Naive B cell (primary cell): ENCODE measurements around the gene CNST. TPM values are rescaled to one million over a fixed set of nuclear protein-coding genes. Genes with fewer than 3 reads are reported as not detected.
A peak's percentile ranks its signal among the peaks of the same experiment; 100 is the strongest.
"Not testable (repeated sequence)": the region's sequence is repeated elsewhere in the genome, so short reads cannot be mapped to it uniquely, and the experiment has no call there.

Source experiments
- ATAC-seq, 2 donors: fragments of 150-1000 bp; cut with Tn5 transposase; 2 replicates each; pipeline ENCODE4 v1.10.0; 2021; ENCODE audit warnings: low read depth in 2 of 2, mild to moderate bottlenecking in 2 of 2, moderate library complexity in 2 of 2
- DNase-seq: peaks from one replicate; pipeline ENCODE4 v3.0.0; 2022
- H3K27ac Mint-ChIP-seq, 6 donors: one replicate each; pipeline ENCODE4 v1.8.0; 2020 to 2022; ENCODE audit warnings: mild to moderate bottlenecking in 6 of 6, mixed read lengths in 6 of 6, moderate library complexity in 5 of 6, inconsistent platforms in 2 of 6
- H3K27me3 Mint-ChIP-seq, 3 donors: one replicate each; pipeline ENCODE4 v1.8.0; 2021 to 2022; ENCODE audit warnings: mixed read lengths in 3 of 3, mild to moderate bottlenecking in 1 of 3
- H3K36me3 Mint-ChIP-seq, 2 donors: one replicate each; pipeline ENCODE4 v1.8.0; 2020 to 2022; ENCODE audit warnings: mixed read lengths in 2 of 2, inconsistent platforms in 1 of 2, mild to moderate bottlenecking in 1 of 2
- H3K4me1 Mint-ChIP-seq, 3 donors: one replicate each; pipeline ENCODE4 v1.8.0; 2020 to 2022; ENCODE audit warnings: mixed read lengths in 3 of 3, inconsistent platforms in 1 of 3, mild to moderate bottlenecking in 1 of 3, moderate library complexity in 1 of 3
- H3K4me3 Mint-ChIP-seq, 8 donors: one replicate each; pipeline ENCODE4 v1.8.0; 2020 to 2022; ENCODE audit warnings: mild to moderate bottlenecking in 8 of 8, mixed read lengths in 8 of 8, moderate library complexity in 8 of 8, inconsistent platforms in 2 of 8
- H3K9me3 Mint-ChIP-seq, 7 donors: one replicate each; pipeline ENCODE4 v1.8.0; 2020 to 2022; ENCODE audit warnings: mixed read lengths in 7 of 7, mild to moderate bottlenecking in 5 of 7, inconsistent platforms in 2 of 7, moderate library complexity in 1 of 7
- polyA plus RNA-seq, 6 donors: library from polyadenylated mRNA; unstranded; fragments of 300-500 nt; fragmentation: Illumina TruSeq; gene quantifications; one replicate each; pipeline ENCODE4 v1.2.3, GENCODE V29; 2021; ENCODE audit warnings: low read depth in 6 of 6

Gene CNST
- polyA plus RNA-seq, 6 donors from 2014 or later: 24.1 to 61.5 (median 45.4) TPM

- Mint-ChIP-seq H3K4me3 (peak overlapping the region in 1 of 8 donors; percentile 56), H3K9me3 (peaks cover 0 to 6% (median 3%) of the 10 kb centered on the region in 7 donors), H3K4me1 (peaks cover 27 to 46% (median 46%) of the 10 kb centered on the region in 3 donors), H3K36me3 (peaks cover 14 to 18% of the 10 kb centered on the region in 2 donors), H3K27me3 (no peaks in the 10 kb centered on the region), H3K27ac (peak overlapping the region in 4 of 6 donors; percentile 12 to 79 (median 19))
- ATAC-seq (no peak), DNase-seq (no peak)
These were observed 28.9 kb downstream of the CNST start for GRCh38 chr1:246595146-246595545.

- no peaks in the 10 kb centered on the region for H3K27me3 Mint-ChIP-seq
- DNase-seq: no peak
- H3K4me1 Mint-ChIP-seq: peaks cover 32 to 59% (median 52%) of the 10 kb centered on the region in 3 donors
- H3K27ac Mint-ChIP-seq: peak overlapping the region in 1 of 6 donors; percentile 8
- peaks cover 1 to 9% of the 10 kb centered on the region in 2 donors for H3K36me3 Mint-ChIP-seq
- ATAC-seq: no peak
- H3K4me3 Mint-ChIP-seq: no peak overlapping the region
- H3K9me3 Mint-ChIP-seq: no peaks in the 10 kb centered on the region
These were observed 31.1 kb downstream of the CNST start for GRCh38 chr1:246597340-246597739.

- ATAC-seq: no peak
- Mint-ChIP-seq H3K4me3 (no peak overlapping the region), H3K36me3 (peaks cover 0 to 5% of the 10 kb centered on the region in 2 donors), H3K27ac (peak overlapping the region in 1 of 6 donors; percentile 50), H3K4me1 (peaks cover 35 to 63% (median 57%) of the 10 kb centered on the region in 3 donors), H3K9me3 (no peaks in the 10 kb centered on the region), H3K27me3 (no peaks in the 10 kb centered on the region)
- no peak for DNase-seq
These were observed 31.7 kb downstream of the CNST start for GRCh38 chr1:246597971-246598370.

- peaks cover 5 to 7% of the 10 kb centered on the region in 2 donors for H3K36me3 Mint-ChIP-seq
These were observed 33.1 kb downstream of the CNST start for GRCh38 chr1:246599315-246599714.

GRCh38 chr1:246600579-246600978 lies 34.3 kb downstream of the CNST start:
- no peak overlapping the region for H3K4me3 Mint-ChIP-seq
- H3K27me3 Mint-ChIP-seq: no peaks in the 10 kb centered on the region
- no peaks in the 10 kb centered on the region for H3K9me3 Mint-ChIP-seq
- peaks cover 37 to 69% (median 48%) of the 10 kb centered on the region in 3 donors for H3K4me1 Mint-ChIP-seq
- peak overlapping the region in 3 of 6 donors; percentile 22 to 84 (median 65) for H3K27ac Mint-ChIP-seq
- DNase-seq (no peak), ATAC-seq (no peak)
- H3K36me3 Mint-ChIP-seq: peaks cover 0 to 7% of the 10 kb centered on the region in 2 donors

More at GRCh38 chr1:246599315-246599714, 33.1 kb downstream of the CNST start:
- Mint-ChIP-seq H3K27ac (peak overlapping the region in 2 of 6 donors; percentile 22 to 57), H3K4me3 (peak overlapping the region in 1 of 8 donors; percentile 38), H3K4me1 (peaks cover 41 to 75% (median 57%) of the 10 kb centered on the region in 3 donors), H3K9me3 (no peaks in the 10 kb centered on the region), H3K27me3 (no peaks in the 10 kb centered on the region)
- no peak for DNase-seq
- ATAC-seq: no peak

GRCh38 chr1:246602194-246602593 lies 35.9 kb downstream of the CNST start:
- Mint-ChIP-seq H3K27ac (peak overlapping the region in 2 of 6 donors; percentile 21 to 54), H3K4me3 (no peak overlapping the region), H3K4me1 (peaks cover 32 to 62% (median 42%) of the 10 kb centered on the region in 3 donors), H3K27me3 (no peaks in the 10 kb centered on the region), H3K36me3 (peaks cover 0 to 7% of the 10 kb centered on the region in 2 donors), H3K9me3 (no peaks in the 10 kb centered on the region)
- ATAC-seq (no peak), DNase-seq (no peak)

GRCh38 chr1:246605231-246605630 lies 39.0 kb downstream of the CNST start:
- H3K4me1 Mint-ChIP-seq: peaks cover 31 to 68% (median 39%) of the 10 kb centered on the region in 3 donors
- H3K4me3 Mint-ChIP-seq: peak overlapping the region in 1 of 8 donors; percentile 60
- not testable (repeated sequence) for H3K36me3 Mint-ChIP-seq, H3K27me3 Mint-ChIP-seq, DNase-seq, ATAC-seq, H3K9me3 Mint-ChIP-seq
- H3K27ac Mint-ChIP-seq: peak overlapping the region in 1 of 6 donors; percentile 86

- ATAC-seq: no peak
- peaks cover 7% of the 10 kb centered on the region in 2 donors for H3K36me3 Mint-ChIP-seq
- H3K4me1 Mint-ChIP-seq: peaks cover 30 to 59% (median 38%) of the 10 kb centered on the region in 3 donors
- H3K27me3 Mint-ChIP-seq: no peaks in the 10 kb centered on the region
- H3K27ac Mint-ChIP-seq: peak overlapping the region in 1 of 6 donors; percentile 9
- H3K9me3 Mint-ChIP-seq: no peaks in the 10 kb centered on the region
- H3K4me3 Mint-ChIP-seq: no peak overlapping the region
- DNase-seq: no peak
These were observed 41.2 kb downstream of the CNST start for GRCh38 chr1:246607462-246607861.

- peak overlapping the region in 4 of 6 donors; percentile 26 to 51 (median 37) for H3K27ac Mint-ChIP-seq
- peaks cover 25 to 58% (median 44%) of the 10 kb centered on the region in 3 donors for H3K4me1 Mint-ChIP-seq
- peak overlapping the region in 1 of 8 donors; percentile 39 for H3K4me3 Mint-ChIP-seq
- no peak for DNase-seq
- no peaks in the 10 kb centered on the region for H3K27me3 Mint-ChIP-seq
- ATAC-seq: no peak
- H3K9me3 Mint-ChIP-seq: no peaks in the 10 kb centered on the region
- H3K36me3 Mint-ChIP-seq: peaks cover under 1 to 7% of the 10 kb centered on the region in 2 donors
These were observed 42.5 kb downstream of the CNST start for GRCh38 chr1:246608616-246609376.

- DNase-seq: no peak
- no peaks in the 10 kb centered on the region for H3K9me3 Mint-ChIP-seq
- peaks cover 27 to 54% (median 45%) of the 10 kb centered on the region in 3 donors for H3K4me1 Mint-ChIP-seq
- no peak for ATAC-seq
- H3K36me3 Mint-ChIP-seq: peaks cover 0 to 8% of the 10 kb centered on the region in 2 donors
- H3K27ac Mint-ChIP-seq: peak overlapping the region in 1 of 6 donors; percentile 28
- H3K4me3 Mint-ChIP-seq: no peak overlapping the region
- H3K27me3 Mint-ChIP-seq: no peaks in the 10 kb centered on the region
These were observed 43.4 kb downstream of the CNST start for GRCh38 chr1:246609632-246610031.

GRCh38 chr1:246613096-246613758 lies 47.0 kb downstream of the CNST start:
- no peak overlapping the region for H3K4me3 Mint-ChIP-seq
- DNase-seq (no peak), ATAC-seq (no peak)
- H3K4me1 Mint-ChIP-seq: peaks cover 30 to 40% (median 40%) of the 10 kb centered on the region in 3 donors
- peak overlapping the region in 3 of 6 donors; percentile 53 to 87 (median 76) for H3K27ac Mint-ChIP-seq
- H3K36me3 Mint-ChIP-seq: peaks cover 0 to 11% of the 10 kb centered on the region in 2 donors
- H3K27me3 Mint-ChIP-seq: no peaks in the 10 kb centered on the region
- no peaks in the 10 kb centered on the region for H3K9me3 Mint-ChIP-seq

GRCh38 chr1:246617156-246617555 lies 50.9 kb downstream of the CNST start:
- Mint-ChIP-seq H3K27me3 (no peaks in the 10 kb centered on the region), H3K27ac (peak overlapping the region in 2 of 6 donors; percentile 30 to 76), H3K4me1 (peaks cover 12 to 14% (median 14%) of the 10 kb centered on the region in 3 donors), H3K9me3 (no peaks in the 10 kb centered on the region), H3K36me3 (peaks cover 4 to 7% of the 10 kb centered on the region in 2 donors), H3K4me3 (no peak overlapping the region)
- DNase-seq (no peak), ATAC-seq (no peak)

- Mint-ChIP-seq H3K36me3 (peaks cover 7 to 8% of the 10 kb centered on the region in 2 donors), H3K9me3 (no peaks in the 10 kb centered on the region), H3K4me3 (no peak overlapping the region), H3K27me3 (no peaks in the 10 kb centered on the region), H3K27ac (peak overlapping the region in 3 of 6 donors; percentile 1 to 47 (median 2)), H3K4me1 (peaks cover 9 to 14% (median 12%) of the 10 kb centered on the region in 3 donors)
- DNase-seq (no peak), ATAC-seq (no peak)
These were observed 51.5 kb downstream of the CNST start for GRCh38 chr1:246617768-246618167.
